Measurements from ENCODE around the gene C20orf204.

C20orf204 gene

DNA sequence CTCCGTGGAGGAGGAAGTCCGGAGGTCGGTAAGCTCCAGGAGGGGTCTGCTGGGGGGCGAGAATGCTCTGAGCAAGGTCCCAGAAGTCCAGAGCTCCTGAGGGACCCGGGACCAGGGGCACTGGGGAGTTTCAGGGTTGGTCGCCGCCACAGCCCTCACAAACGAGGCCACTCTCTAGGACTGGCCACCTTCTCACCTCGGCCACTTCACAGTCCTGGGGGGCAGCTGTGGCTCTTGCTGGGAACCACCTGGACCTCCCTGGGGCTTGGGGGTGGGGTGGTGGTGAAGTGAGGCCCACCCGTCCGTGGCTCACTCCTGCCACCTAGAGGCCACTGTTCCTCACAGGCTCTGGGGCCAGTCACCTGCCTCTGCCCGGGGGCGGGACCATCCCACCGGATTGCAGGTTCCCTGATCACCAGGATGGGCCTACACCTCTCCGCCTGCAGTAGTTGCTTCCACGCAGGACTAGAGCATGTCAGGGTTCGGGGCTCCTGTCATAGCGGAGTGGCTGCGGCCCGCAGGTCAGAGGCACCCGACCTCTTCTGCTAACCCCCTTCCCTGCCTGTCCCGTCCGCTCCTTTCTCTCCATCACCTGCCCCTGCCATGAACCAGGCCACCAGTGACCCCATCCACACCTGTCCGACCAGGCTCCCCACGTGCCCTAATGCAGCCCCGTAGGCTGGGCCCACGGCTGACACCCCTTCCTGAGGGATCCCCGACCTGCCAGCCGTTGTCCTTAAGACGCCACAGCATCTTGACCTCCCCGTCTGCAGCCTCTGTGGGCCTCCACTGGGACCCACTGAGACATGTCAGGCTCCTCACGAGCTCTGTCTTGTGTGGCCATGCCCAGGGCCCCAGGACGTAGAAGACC lies 21.9 kb downstream of the C20orf204 start:
- TF ChIP-seq, protein P1, sequence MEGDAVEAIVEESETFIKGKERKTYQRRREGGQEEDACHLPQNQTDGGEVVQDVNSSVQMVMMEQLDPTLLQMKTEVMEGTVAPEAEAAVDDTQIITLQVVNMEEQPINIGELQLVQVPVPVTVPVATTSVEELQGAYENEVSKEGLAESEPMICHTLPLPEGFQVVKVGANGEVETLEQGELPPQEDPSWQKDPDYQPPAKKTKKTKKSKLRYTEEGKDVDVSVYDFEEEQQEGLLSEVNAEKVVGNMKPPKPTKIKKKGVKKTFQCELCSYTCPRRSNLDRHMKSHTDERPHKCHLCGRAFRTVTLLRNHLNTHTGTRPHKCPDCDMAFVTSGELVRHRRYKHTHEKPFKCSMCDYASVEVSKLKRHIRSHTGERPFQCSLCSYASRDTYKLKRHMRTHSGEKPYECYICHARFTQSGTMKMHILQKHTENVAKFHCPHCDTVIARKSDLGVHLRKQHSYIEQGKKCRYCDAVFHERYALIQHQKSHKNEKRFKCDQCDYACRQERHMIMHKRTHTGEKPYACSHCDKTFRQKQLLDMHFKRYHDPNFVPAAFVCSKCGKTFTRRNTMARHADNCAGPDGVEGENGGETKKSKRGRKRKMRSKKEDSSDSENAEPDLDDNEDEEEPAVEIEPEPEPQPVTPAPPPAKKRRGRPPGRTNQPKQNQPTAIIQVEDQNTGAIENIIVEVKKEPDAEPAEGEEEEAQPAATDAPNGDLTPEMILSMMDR (IDR thresholded peaks at IDR 0.05), result peak; percentile 96

DNA sequence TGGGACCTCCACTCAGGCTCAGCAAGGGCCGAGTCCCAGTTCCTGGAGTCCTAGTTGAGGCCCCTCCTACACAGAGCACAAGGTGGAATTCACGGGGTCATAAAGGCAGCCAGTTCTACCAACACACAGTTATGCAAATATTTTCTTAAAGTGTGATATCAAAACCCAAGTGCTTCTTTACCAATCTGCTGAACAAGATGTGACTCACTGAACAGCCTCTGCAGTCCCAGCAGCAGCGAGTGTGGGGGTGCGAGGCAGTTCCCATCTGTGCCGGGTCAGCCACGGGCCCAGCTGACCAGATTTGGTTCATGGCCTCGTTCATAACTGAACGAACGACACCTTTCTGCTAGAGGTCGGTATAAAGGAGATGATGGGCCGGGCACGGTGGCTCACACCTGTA lies 22.6 kb downstream of the C20orf204 start:
- TF ChIP-seq, protein P1 (IDR thresholded peaks at IDR 0.05), result no peak

DNA sequence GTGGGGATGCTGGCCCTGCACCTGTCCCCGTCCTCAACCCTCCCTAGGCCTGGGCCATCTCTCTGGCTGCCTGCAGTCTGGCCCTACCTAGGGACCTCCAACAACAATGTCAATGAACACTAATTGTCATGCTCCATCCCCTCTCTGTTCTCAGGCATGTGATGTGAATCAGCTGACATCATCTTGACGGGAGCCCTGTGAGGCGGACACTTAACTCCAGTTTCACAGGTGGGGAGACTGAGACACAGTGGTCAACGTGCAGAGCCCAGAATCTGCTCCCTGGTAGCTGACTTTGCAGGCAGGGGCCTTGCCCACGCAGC lies 26.3 kb downstream of the C20orf204 start:
- TF ChIP-seq, protein P1 (IDR thresholded peaks at IDR 0.05), result no peak

DNA sequence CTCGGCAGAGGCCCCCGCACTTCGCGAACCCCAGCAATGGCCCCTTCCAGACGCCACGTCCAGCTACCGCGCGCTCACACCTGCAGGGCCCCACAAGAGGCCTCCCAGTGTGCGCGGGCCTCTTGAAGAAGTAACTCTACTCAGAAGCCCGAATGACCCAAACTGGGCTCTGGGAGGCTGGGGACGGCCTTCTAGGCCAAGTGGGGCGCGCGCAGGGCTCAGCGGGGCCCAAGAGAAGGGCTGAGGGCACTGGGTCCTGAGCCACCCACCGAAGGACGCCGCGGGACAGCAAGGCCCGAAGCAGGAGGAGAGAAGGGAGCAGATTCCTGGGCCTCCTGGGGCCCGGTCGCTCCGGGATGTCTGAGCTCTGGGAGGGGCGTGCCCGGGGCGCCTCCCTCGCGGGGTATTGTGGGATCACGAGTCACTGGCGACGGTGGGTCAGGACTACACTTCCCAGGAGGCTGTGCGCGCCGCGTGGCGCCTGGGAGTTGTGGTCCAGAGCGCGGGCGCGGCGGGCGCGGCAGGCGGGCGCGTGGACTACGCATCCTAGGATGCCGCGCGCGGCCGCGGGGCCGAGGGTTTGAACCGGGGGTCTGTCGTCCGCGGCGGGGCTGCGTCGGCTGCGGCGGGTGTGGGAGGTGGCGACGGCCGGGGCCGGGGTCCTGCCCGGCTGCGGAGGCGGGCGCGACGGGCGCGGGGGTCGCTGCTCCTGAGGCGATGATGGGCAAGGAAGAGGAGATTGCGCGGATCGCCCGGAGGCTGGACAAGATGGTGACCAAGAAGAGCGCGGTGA lies 26.8 kb downstream of the C20orf204 start, which contains the start of gene TCEA2:
Gene TCEA2 (plus strand): TSS at position 603 of the 793 bp plus-strand sequence. CDS start 115 bp downstream, at position 718.
- TF ChIP-seq, protein P1 (IDR thresholded peaks at IDR 0.05), result no peak

DNA sequence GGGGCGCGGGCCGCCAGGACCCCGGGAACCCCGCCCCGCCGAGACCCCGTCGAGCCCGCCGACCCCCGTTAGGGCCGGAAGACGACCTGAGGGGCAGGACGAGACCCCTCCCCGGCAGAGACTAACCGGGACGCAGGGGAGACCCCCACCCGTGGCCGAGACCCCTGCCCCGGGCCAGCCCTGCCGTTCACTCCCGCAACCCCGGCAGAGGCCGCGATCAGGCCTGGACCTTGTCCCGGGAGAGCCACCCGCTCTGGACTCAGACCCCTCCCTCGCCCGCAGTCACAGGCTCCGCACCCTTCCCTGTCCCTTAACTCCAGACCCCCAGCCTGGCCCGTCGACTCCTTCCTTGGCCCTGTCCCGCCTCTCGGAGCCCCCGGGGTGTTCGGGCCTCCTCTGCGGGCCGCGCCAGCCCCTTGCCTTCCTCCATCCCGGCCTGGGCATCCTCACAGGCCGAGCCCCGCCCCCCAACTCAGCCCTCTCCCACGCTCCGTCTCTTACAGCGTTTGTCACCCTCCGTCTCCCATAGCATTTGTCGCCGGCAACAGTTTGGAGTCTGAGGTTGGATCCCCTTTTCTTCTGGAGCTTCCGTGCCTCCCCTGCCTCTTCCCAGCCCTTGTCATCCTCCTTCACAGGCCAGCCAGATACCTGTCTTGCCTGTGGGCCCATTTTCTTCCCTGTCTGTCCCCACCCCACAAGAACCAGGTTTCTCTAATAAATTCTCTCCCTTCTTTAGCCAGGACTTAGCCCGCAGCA lies 27.6 kb downstream of the C20orf204 start:
- TF ChIP-seq, protein P1 (IDR thresholded peaks at IDR 0.05), result no peak

DNA sequence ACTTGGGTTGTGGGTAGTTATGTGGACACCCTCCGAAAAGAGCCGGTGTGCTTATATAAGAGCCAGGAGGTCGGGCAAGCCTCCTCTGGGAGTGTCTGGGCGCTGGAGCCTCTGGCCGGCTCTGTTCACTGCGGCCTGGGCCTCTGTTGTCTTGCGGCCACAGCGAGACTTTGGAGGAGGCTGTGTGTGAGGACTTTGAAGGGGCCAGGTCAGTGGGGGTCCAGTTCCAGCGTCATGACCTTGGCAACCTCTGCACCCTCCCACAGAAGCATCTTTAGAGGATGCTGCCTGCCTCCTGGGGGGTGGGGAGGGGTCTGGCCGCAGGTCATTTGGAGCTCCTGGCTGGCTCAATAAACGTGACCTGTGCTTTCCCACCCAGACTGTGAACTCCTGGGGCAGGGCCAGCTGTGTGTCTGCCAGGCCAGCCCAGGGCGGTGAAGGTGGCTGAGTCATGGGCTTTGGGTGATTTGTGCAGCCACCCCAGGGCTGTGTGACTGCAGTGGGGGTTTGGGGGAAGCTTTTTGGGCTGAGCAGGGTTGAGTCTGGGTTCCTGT lies 28.2 kb downstream of the C20orf204 start:
- TF ChIP-seq, protein P1 (IDR thresholded peaks at IDR 0.05), result no peak
